GM19324 (cell line): ENCODE data around the gene MSL2.
"Not testable (repeated sequence)": the region's sequence is repeated elsewhere in the genome, so short reads cannot be mapped to it uniquely, and the experiment has no call there.

Source experiments
- ATAC-seq: cut with Tn5 transposase; IDR thresholded peaks from one replicate; pipeline ENCODE4 v1.9.1; 2021; ENCODE audit warnings: mild to moderate bottlenecking, moderate library complexity; ENCODE audit not compliant: unreplicated experiment, low FRiP score

The MSL2 gene

DNA sequence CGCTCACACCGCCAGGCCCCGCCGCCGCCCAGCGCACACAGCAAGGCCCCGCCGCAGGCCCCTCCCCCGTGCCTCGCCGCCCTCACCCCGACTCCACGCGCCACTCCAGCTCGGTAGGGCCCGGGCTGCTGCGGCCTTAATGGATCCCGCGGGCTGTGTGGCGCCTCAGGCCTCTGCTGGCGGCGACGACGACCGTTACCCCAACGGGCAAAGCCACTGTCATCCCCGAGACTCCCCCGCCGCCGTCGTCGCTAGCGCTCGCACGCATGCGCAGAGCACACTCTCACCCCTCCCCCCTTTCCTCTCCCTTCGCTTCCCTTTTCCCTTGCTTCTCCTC, at the start of gene MSL2:
Gene MSL2, minus strand, starts transcription at position 272 of the 337 bp plus-strand sequence. CDS start 1,222 bp downstream, outside the sequence.
- ATAC-seq = peak; percentile 42

- ATAC-seq = no peak
Observed at GRCh38 chr3:136245691-136246090, 49.6 kb upstream of the MSL2 start.

- no peak for ATAC-seq
Observed at GRCh38 chr3:136239094-136239493, 43.0 kb upstream of the MSL2 start.

DNA sequence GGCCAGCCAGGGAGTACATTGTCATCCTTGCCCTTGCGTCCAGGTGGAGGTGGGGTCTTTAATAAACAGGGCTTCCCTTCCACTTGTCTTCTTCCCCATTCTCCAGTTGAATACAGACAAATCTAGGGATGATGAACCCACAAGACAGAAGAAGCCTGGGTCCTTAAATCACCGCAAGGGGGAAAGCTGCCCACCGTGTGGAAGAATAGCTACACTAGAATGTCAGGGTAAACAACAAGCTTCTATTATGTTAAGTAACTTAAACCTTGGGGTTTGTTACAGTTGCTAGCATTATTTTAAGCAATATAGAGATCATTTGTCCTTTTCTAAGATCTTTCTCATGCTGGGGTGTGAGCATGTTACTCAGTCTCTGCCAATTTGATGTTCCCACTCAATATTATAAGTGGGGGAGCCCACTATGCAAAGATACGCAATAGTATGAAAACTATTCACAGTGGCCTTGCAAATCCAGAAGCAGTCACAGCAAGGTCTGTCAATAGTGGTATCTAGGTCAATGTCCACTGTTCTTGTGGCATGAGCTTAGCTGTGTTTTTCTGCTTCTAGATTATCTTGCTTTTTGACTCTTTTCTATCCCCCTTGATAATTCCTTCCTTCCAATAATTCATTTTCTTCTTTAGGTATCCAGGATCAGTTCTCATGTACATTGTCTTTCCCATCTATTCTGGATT, 42.0 kb upstream of the MSL2 start:
- no peak for ATAC-seq

DNA sequence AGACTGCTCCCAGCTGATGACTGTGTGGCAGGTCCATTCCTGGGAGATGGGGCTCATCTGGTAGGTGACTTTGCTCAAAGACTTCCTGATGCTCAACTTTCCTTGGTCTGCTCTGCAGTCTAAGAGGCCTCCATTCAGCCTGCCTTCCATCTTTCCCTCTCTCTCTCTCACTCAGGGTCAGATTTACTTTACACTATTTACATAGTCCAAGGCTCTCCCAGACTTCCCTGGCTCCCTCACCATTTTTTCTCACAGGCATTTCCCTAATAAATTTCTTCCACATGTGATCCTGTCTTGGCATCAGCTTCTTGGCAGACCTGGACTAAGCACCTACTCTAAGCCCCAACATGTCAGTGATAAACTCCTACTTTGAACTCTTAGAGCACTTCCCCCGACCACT, 41.0 kb upstream of the MSL2 start:
- no peak for ATAC-seq

- ATAC-seq = no peak
Observed at GRCh38 chr3:136236109-136236508, 40.0 kb upstream of the MSL2 start.

DNA sequence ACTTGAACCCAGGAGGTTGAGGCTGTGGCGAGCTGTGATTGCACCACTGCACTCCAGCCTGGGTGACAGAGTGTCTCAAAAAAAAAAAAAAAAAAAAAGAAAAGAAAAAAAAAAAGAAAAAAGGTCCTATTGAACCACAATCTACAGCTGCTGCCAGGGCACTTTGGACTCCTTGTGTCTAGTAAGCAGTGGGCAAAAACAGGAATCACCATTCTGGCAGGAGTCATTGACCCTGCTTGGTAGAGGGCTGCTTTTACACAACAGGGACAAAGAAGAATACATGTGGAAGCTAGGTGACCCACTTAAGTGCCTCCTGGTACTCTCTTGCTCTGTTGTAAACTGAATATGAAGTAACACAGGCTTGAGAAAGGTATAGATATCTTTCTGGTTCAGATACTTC, 39.4 kb upstream of the MSL2 start:
- no peak for ATAC-seq

GRCh38 chr3:136232413-136232812, 36.3 kb upstream of the MSL2 start:
- no peak for ATAC-seq

DNA sequence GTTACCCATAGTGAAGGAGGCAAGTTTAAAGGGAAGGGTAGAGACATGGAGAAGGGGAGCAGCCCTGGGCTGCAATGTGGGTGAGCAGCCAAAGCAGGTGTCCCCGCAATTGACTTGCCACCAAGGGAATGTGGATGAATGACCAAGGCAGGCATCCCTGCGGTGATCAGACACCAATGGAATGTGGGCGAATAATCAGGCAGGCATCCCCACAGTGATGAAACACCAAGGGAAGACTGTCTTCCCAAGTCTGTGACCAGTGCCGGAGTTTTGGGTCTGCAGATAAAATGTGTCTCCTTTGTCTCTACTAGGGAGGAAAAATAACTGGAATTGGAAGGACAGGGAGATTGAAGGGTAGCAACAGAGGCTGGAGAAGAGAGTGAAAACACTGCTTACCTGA, 26.6 kb upstream of the MSL2 start:
- ATAC-seq = not testable (repeated sequence)

DNA sequence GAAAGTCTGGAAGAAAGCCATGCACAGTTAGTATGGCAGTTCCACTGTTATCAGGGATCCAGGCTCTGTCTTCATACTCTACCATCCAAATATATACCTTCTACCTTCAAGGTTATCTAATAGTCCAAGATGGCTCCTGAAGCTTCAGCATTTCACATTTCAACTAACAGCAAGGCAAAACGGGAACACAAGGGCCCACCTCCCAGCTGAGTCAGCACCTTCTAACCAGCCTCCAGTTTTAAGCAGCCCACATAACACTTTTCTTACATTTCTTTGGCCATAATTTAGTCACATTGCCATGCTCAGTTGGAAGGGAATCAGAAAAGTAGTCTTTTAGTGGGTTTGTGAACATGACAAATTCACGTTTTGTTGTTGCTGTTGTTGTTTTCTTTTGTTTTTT, 15.4 kb upstream of the MSL2 start:
- ATAC-seq = no peak

- ATAC-seq = no peak
Observed at GRCh38 chr3:136209921-136210320, 13.8 kb upstream of the MSL2 start.

- ATAC-seq = no peak
Observed at GRCh38 chr3:136207489-136208115, 11.5 kb upstream of the MSL2 start.

DNA sequence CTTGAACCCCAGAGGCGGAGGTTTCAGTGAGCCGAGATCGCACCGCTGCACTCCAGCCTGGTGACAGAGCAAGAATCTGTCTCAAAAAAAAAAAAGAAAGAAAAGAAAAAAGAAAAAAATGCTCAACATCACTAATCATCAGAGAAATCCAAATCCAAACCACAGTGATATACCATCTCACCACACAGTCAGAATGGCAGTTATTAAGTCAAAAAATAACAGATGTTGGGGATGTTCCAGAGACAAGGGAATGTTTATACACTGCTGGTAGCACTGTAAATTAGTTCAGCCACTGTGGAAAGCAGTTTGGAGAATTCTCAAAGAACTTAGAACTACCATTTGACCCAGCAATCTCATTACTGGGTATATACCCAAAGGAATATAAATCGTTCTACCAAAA, 3.1 kb upstream of the MSL2 start:
- ATAC-seq = not testable (repeated sequence)

- not testable (repeated sequence) for ATAC-seq
Observed at GRCh38 chr3:136198462-136199078, 2.4 kb upstream of the MSL2 start.

DNA sequence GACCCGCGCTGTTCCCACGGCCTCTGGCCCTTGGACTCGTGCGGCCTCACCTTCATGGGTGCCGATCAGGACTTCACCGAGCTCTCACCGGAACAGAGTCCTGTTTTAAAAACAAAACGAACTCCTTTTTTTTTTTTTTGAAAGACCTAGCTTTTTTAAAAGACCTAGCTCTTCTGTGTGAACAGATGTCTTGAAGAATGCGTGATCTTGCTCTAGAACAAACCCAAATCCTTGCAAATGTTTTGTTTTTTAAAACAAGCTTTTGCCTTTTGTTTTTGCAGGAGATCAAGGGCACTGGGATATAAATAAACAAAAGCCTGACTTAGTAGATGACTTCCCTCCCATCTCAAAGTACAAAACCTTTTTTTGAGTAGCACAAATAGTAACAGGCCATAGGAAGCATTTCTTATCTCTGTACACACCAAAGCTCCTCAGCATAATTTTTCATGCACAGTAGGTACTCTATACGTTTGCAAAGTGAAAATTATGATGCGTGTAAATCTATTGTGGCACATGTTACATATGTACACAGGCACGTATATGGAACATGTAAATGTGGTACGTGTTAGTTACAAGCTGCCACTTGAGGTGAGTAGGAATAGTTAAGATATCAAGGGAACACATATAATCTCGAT, 1.1 kb upstream of the MSL2 start:
- ATAC-seq = no peak

- peak; percentile 76 for ATAC-seq
Observed at GRCh38 chr3:136196401-136197158, 445 bp upstream of the MSL2 start.

DNA sequence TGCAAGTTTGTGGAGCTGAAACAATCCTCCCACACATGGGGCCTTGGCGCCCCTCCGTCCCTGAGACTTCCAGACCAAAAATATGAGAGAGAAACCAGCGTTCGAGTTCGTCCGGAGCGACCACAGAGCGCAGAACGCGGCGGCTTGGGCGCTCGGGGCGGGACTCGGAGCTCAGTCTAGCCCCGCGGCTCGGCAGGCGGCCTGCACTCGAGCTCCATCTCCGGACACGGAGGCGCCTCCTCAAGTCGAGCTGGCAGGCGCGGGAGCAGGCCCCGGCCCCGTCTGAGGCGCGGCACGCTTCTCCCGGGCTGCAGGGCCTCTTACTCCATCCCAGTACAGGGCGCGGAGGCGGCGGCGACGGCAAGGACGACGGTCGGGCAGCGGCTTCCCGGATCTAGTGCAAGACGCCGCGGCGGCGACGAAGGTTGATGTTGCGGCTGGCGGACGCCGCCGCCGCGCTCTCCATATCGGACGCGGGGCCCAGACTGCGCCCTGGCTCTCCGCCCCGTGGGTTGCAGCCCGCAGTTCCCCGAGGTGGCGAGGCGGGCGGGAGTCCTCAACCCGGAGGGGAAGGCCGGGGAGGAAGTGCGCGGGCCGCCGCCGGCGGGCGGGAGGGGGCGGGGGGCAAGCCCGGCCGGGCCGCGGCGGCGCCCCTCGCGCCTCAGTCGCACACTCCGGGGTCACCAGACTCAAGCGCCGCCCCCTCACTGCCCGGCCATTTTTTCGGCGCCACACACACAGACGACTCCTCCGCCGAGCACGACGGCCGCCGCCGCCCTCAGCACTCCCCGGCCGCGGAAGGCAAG, 674 bp downstream of the MSL2 start:
- peak; percentile 42 for ATAC-seq

GRCh38 chr3:136194409-136195257, 1.5 kb downstream of the MSL2 start:
- no peak for ATAC-seq
